Trophoblast cell (in vitro differentiated cells and primary cell): ENCODE data around the gene WFDC1.
"Not testable (repeated sequence)": the region's sequence is repeated elsewhere in the genome, so short reads cannot be mapped to it uniquely, and the experiment has no call there.

ENCODE experiments used
- DNase-seq, 2 donors: peaks; one replicate each; pipeline ENCODE4 v3.0.0-alpha.2; 2016
- H2AFZ ChIP-seq: 2 replicates; pipeline ENCODE4 v1.6.1; 2013; ENCODE audit warnings: low read length, moderate library complexity, mild to moderate bottlenecking; ENCODE audit not compliant: insufficient read depth, poor library complexity
- H2AK5ac ChIP-seq: 2 replicates; pipeline ENCODE4 v1.6.1; 2013; ENCODE audit warnings: mild to moderate bottlenecking, low read length
- H2BK120ac ChIP-seq: 2 replicates; pipeline ENCODE4 v1.6.1; 2013; ENCODE audit warnings: low read length, mild to moderate bottlenecking, moderate library complexity; ENCODE audit not compliant: insufficient read depth, poor library complexity
- H2BK12ac ChIP-seq: 2 replicates; pipeline ENCODE4 v1.6.1; 2013; ENCODE audit warnings: mild to moderate bottlenecking, low read length, moderate library complexity
- H2BK5ac ChIP-seq: 2 replicates; pipeline ENCODE4 v1.6.1; 2013; ENCODE audit warnings: low read length, low read depth, moderate library complexity, mild to moderate bottlenecking; ENCODE audit not compliant: poor library complexity
- H3K14ac ChIP-seq: 2 replicates; pipeline ENCODE4 v1.6.1; 2013; ENCODE audit warnings: mild to moderate bottlenecking, low read length
- H3K18ac ChIP-seq: 2 replicates; pipeline ENCODE4 v1.6.1; 2013; ENCODE audit warnings: mild to moderate bottlenecking, low read length
- H3K23ac ChIP-seq: 2 replicates; pipeline ENCODE4 v1.6.1; 2013; ENCODE audit warnings: low read length
- H3K27ac ChIP-seq: 2 replicates; pipeline ENCODE4 v1.5.1; 2013; ENCODE audit warnings: low read depth, mild to moderate bottlenecking, inconsistent platforms, low read length, moderate library complexity
- H3K27me3 ChIP-seq: 2 replicates; pipeline ENCODE4 v1.6.1; 2013; ENCODE audit warnings: inconsistent platforms, mild to moderate bottlenecking, low read length, moderate library complexity; ENCODE audit not compliant: insufficient read depth
- H3K36me3 ChIP-seq, 2 experiments: 1 replicate in 1 of 2; 2 replicates in 1 of 2; pipeline ENCODE4 v1.6.1; 2013; ENCODE audit warnings: low read length in 2 of 2, mild to moderate bottlenecking in 2 of 2, moderate library complexity in 1 of 2; ENCODE audit not compliant: insufficient read depth in 2 of 2, control insufficient read depth in 1 of 2
- H3K4ac ChIP-seq: 2 replicates; pipeline ENCODE4 v1.6.1; 2013; ENCODE audit warnings: low read depth, mild to moderate bottlenecking, low read length, moderate library complexity
- H3K4me1 ChIP-seq, 2 experiments: 1 replicate in 1 of 2; 2 replicates in 1 of 2; pipeline ENCODE4 v1.6.1; 2013; ENCODE audit warnings: low read length in 2 of 2, mild to moderate bottlenecking in 2 of 2, moderate library complexity in 1 of 2; ENCODE audit not compliant: insufficient read depth in 2 of 2, control insufficient read depth in 1 of 2
- H3K4me2 ChIP-seq: 2 replicates; pipeline ENCODE4 v1.6.1; 2013; ENCODE audit warnings: inconsistent platforms, mild to moderate bottlenecking, low read length, moderate library complexity
- H3K4me3 ChIP-seq: 2 replicates; pipeline ENCODE4 v1.5.1; 2013; ENCODE audit warnings: mild to moderate bottlenecking, low read depth, low read length, inconsistent platforms
- H3K79me1 ChIP-seq: one replicate; pipeline ENCODE4 v1.6.1; 2013; ENCODE audit warnings: low read length
- H3K79me2 ChIP-seq: 2 replicates; pipeline ENCODE4 v1.6.1; 2013; ENCODE audit warnings: low read length, mild to moderate bottlenecking; ENCODE audit not compliant: control insufficient read depth, insufficient read depth, poor library complexity
- H3K9ac ChIP-seq: 2 replicates; pipeline ENCODE4 v1.6.1; 2013; ENCODE audit warnings: mild to moderate bottlenecking, low read length
- H3K9me3 ChIP-seq: 2 replicates; pipeline ENCODE4 v1.6.1; 2013; ENCODE audit warnings: low read depth, mild to moderate bottlenecking, control low read depth, inconsistent platforms, low read length; ENCODE audit not compliant: insufficient read depth
- H4K12ac ChIP-seq: 2 replicates; pipeline ENCODE4 v1.6.1; 2013; ENCODE audit warnings: low read depth, mild to moderate bottlenecking, low read length, moderate library complexity
- H4K8ac ChIP-seq: 2 replicates; pipeline ENCODE4 v1.6.1; 2013; ENCODE audit warnings: low read depth, mild to moderate bottlenecking, low read length, moderate library complexity
- H4K91ac ChIP-seq: one replicate; pipeline ENCODE4 v1.6.1; 2013; ENCODE audit warnings: low read depth, mild to moderate bottlenecking, low read length, moderate library complexity
- WGBS: extraction: QIAGEN DNeasy Blood & Tissue Kit; methylation state at CpG from one replicate; pipeline ENCODE4 v1.1.7; 2013; ENCODE audit warnings: missing lambda C conversion rate; ENCODE audit not compliant: insufficient read length, insufficient coverage; ENCODE audit errors: extremely low coverage; 5-methylcytosine and 5-hydroxymethylcytosine counted together

The WFDC1 gene

GRCh38 chr16:84340325-84341040 lies 45.8 kb downstream of the WFDC1 start:
- H2AK5ac ChIP-seq: no peak overlapping the region
- H3K9ac ChIP-seq: no peak overlapping the region
- peak in 1 of 2 donors; percentile 50 for DNase-seq

GRCh38 chr16:84341528-84342295 lies 47.0 kb downstream of the WFDC1 start:
- H3K4me3 ChIP-seq: no peak overlapping the region
- no CpG with 5 or more reads among the region's 24 CpGs for WGBS
- no peak overlapping the region for H2BK120ac ChIP-seq
- H4K12ac ChIP-seq: no peak overlapping the region
- no peaks in the 10 kb centered on the region for H3K79me1 ChIP-seq
- DNase-seq: no peak
- no peak overlapping the region for H4K8ac ChIP-seq
- no peak overlapping the region for H3K18ac ChIP-seq
- H2AFZ ChIP-seq: no peak overlapping the region
- no peak overlapping the region for H3K14ac ChIP-seq
- H3K9me3 ChIP-seq: peaks cover 2% of the 10 kb centered on the region
- H2AK5ac ChIP-seq: no peak overlapping the region
- no peak overlapping the region for H3K9ac ChIP-seq
- H3K4ac ChIP-seq: no peak overlapping the region
- peaks cover 0 to 5% of the 10 kb centered on the region in 2 experiments for H3K4me1 ChIP-seq
- no peak overlapping the region for H2BK5ac ChIP-seq
- no peaks in the 10 kb centered on the region for H3K27me3 ChIP-seq
- H3K36me3 ChIP-seq: no peaks in the 10 kb centered on the region
- no peak overlapping the region for H3K27ac ChIP-seq
- no peaks in the 10 kb centered on the region for H3K79me2 ChIP-seq
- H3K23ac ChIP-seq: no peak overlapping the region
- no peak overlapping the region for H3K4me2 ChIP-seq
- H2BK12ac ChIP-seq: no peak overlapping the region
- no peak overlapping the region for H4K91ac ChIP-seq

More at GRCh38 chr16:84340325-84341040, 45.8 kb downstream of the WFDC1 start:
- Histone ChIP-seq H3K36me3 (no peaks in the 10 kb centered on the region), H3K79me1 (no peaks in the 10 kb centered on the region), H4K12ac (no peak overlapping the region), H3K27ac (no peak overlapping the region), H2AFZ (no peak overlapping the region), H2BK5ac (no peak overlapping the region), H3K23ac (no peak overlapping the region), H3K79me2 (no peaks in the 10 kb centered on the region), H3K27me3 (no peaks in the 10 kb centered on the region), H4K91ac (no peak overlapping the region), H3K9me3 (peaks cover under 1% of the 10 kb centered on the region), H3K18ac (no peak overlapping the region), H3K4me3 (no peak overlapping the region), H3K4me2 (no peak overlapping the region), H2BK120ac (no peak overlapping the region), H3K14ac (no peak overlapping the region), H3K4me1 (peaks cover 0 to 5% of the 10 kb centered on the region in 2 experiments), H4K8ac (no peak overlapping the region), H3K4ac (no peak overlapping the region), H2BK12ac (no peak overlapping the region)
- WGBS: no CpG with 5 or more reads among the region's 18 CpGs

GRCh38 chr16:84343800-84344199 lies 49.1 kb downstream of the WFDC1 start:
- H2BK12ac ChIP-seq, H3K23ac ChIP-seq: not testable (repeated sequence)

GRCh38 chr16:84344781-84345180 lies 50.1 kb downstream of the WFDC1 start:
- H2AFZ ChIP-seq: no peak overlapping the region
- no peaks in the 10 kb centered on the region for H3K79me1 ChIP-seq
- no peaks in the 10 kb centered on the region for H3K36me3 ChIP-seq
- no peak overlapping the region for H3K9ac ChIP-seq
- H3K4ac ChIP-seq: no peak overlapping the region
- no peak overlapping the region for H3K14ac ChIP-seq
- no peaks in the 10 kb centered on the region for H3K27me3 ChIP-seq
- peaks cover 0 to 5% of the 10 kb centered on the region in 2 experiments for H3K4me1 ChIP-seq
- H3K9me3 ChIP-seq: peaks cover 2% of the 10 kb centered on the region
- H2AK5ac ChIP-seq: no peak overlapping the region
- H3K23ac ChIP-seq: no peak overlapping the region
- no peak overlapping the region for H3K4me3 ChIP-seq
- H4K12ac ChIP-seq: no peak overlapping the region
- H3K4me2 ChIP-seq: no peak overlapping the region
- no peak overlapping the region for H2BK120ac ChIP-seq
- WGBS: no CpG with 5 or more reads among the region's 8 CpGs
- H2BK5ac ChIP-seq: no peak overlapping the region
- H3K18ac ChIP-seq: no peak overlapping the region
- no peak overlapping the region for H3K27ac ChIP-seq
- no peaks in the 10 kb centered on the region for H3K79me2 ChIP-seq
- H4K8ac ChIP-seq: no peak overlapping the region
- H2BK12ac ChIP-seq: no peak overlapping the region
- H4K91ac ChIP-seq: no peak overlapping the region
- DNase-seq: no peak

More at GRCh38 chr16:84343800-84344199, 49.1 kb downstream of the WFDC1 start:
- H3K18ac ChIP-seq, H2AFZ ChIP-seq, H3K9ac ChIP-seq, H3K79me1 ChIP-seq, H4K8ac ChIP-seq, H4K91ac ChIP-seq, H3K36me3 ChIP-seq, H3K79me2 ChIP-seq, H3K14ac ChIP-seq, H2BK5ac ChIP-seq, H2BK120ac ChIP-seq, H3K4me1 ChIP-seq, H4K12ac ChIP-seq, DNase-seq, H3K9me3 ChIP-seq, H2AK5ac ChIP-seq, H3K4ac ChIP-seq, H3K4me3 ChIP-seq, H3K27ac ChIP-seq, H3K4me2 ChIP-seq, H3K27me3 ChIP-seq: not testable (repeated sequence)
- no CpG with 5 or more reads among the region's 10 CpGs for WGBS
